Measurements from ENCODE around the gene TSPAN10.

Gene TSPAN10

DNA sequence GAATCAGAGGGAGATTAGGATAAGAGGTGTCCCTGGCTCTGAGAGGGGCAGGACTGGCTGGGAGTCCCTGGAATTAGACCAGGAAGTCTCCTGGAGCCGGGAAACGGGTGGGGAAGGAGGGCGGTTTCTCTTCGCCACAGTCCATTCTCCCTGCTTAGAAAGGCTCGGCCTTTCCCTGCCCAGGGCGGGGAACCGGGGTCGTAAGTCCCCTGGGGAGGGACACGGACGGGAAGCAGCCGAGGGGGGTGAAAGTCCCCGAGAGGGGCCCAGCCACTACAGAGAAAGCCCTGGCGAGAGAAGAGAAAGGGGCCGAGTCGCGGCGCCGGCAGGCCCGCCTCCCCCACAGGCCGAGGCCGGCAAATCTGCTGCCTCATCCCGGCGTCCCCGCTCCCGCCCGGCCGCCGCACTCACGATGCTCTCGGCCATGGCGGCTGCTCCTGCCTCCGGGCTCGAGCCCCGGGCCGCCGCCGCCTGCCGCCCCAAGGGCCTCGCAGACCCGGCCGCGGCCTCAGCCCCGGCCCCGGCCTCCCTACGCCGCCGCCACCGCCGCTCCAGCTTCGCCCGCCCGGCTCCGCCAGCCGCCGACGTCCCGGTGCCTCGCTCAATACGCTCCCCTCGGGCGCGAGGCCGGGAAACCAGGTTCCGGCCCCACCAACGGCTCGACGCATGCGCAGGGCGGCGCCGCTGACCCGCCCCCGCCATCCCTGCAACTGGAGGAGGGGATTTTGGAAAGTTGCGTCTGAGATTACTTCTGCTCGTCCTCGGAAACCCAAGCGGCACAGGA lies at the start of gene TSPAN10, which contains the start of gene NPLOC4:
TSPAN10 (plus strand) TSS at position 692 of the 784 bp plus-strand sequence. CDS start 5,217 bp downstream, outside the sequence.
NPLOC4 (minus strand) TSS at position 608 of the 784 bp plus-strand sequence; CDS start at position 426, 182 bp downstream.
- H3K9ac ChIP-seq (ENCODE audit: low read depth in 1 of 2, low read length in 2 of 2) = peak within 1 kb of the TSS; percentile 76 to 84
- peak within 1 kb of the TSS; percentile 82 to 83 for H3K27ac ChIP-seq (ENCODE audit: low read depth in 2 of 2, low read length in 2 of 2)
- peaks cover 10 to 11% of the 10 kb centered on the region in 2 donors for H3K4me1 ChIP-seq (ENCODE audit: control insufficient read depth in 2 of 2, insufficient read depth in 2 of 2, low read length in 2 of 2)
- H3K27me3 ChIP-seq (ENCODE audit: control insufficient read depth in 2 of 2, insufficient read depth in 2 of 2, low read length in 2 of 2) = no peaks in the 10 kb centered on the region
- no peaks in the 10 kb centered on the region for H3K9me3 ChIP-seq (ENCODE audit: control insufficient read depth in 2 of 2, low read length in 2 of 2)
- peaks cover 0 to 4% of the 10 kb centered on the region in 2 donors for H3K36me3 ChIP-seq (ENCODE audit: control insufficient read depth in 2 of 2, insufficient read depth in 2 of 2, low read length in 2 of 2)
- H3K4me3 ChIP-seq (ENCODE audit: low read length in 2 of 2) = peak within 1 kb of the TSS; percentile 80 to 96

DNA sequence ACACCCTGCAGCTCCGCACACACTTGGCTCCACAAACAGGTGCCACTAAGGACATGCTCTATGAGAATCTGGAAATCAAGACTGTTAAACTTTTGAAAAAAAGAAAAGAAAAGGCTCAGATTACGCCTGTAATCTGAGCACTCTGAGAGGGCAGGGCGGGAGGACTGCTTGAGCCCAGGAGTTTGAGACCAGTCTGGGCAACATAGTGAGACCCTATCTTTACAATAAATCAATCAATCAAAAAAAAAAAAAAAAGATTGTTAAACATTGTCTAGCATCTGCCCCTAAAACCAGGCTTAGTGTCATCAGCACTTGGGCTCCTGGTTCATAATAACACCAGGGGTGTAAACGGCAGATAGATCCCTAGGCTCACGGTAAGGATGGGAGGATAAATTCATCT lies 47.4 kb upstream of the TSPAN10 start:
- no peaks in the 10 kb centered on the region for H3K4me1 ChIP-seq (ENCODE audit: control insufficient read depth in 2 of 2, insufficient read depth in 2 of 2, low read length in 2 of 2)
- no peaks in the 10 kb centered on the region for H3K27me3 ChIP-seq (ENCODE audit: control insufficient read depth in 2 of 2, insufficient read depth in 2 of 2, low read length in 2 of 2)
- H3K9ac ChIP-seq (ENCODE audit: low read depth in 1 of 2, low read length in 2 of 2) = no peak overlapping the region
- H3K27ac ChIP-seq (ENCODE audit: low read depth in 2 of 2, low read length in 2 of 2) = no peak overlapping the region
- no peak overlapping the region for H3K4me3 ChIP-seq (ENCODE audit: low read length in 2 of 2)
- peaks cover 45 to 60% of the 10 kb centered on the region in 2 donors for H3K36me3 ChIP-seq (ENCODE audit: control insufficient read depth in 2 of 2, insufficient read depth in 2 of 2, low read length in 2 of 2)
- H3K9me3 ChIP-seq (ENCODE audit: control insufficient read depth in 2 of 2, low read length in 2 of 2) = no peaks in the 10 kb centered on the region

DNA sequence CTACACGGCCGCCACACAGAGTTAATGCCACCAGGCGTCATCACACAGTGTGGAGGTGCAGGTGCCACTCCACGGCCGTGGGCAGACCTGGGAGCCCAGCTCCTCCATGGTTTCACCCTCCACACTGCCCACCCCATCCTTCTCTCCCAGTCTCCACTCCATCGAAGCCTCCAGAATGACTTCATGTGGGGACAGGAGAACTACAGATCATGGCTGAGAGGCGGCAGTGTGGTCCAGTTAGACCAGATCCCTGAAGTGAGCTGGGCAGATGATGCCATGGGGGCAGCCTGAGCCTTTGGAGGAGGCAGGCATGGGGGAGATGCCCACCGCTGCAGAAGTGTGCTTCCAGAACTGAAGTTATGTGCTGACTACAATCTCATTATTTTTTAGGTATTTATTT lies 46.9 kb upstream of the TSPAN10 start:
- Histone ChIP-seq H3K36me3 (ENCODE audit: control insufficient read depth in 2 of 2, insufficient read depth in 2 of 2, low read length in 2 of 2) (peaks cover 45 to 60% of the 10 kb centered on the region in 2 donors), H3K27me3 (ENCODE audit: control insufficient read depth in 2 of 2, insufficient read depth in 2 of 2, low read length in 2 of 2) (no peaks in the 10 kb centered on the region), H3K9me3 (ENCODE audit: control insufficient read depth in 2 of 2, low read length in 2 of 2) (no peaks in the 10 kb centered on the region), H3K4me1 (ENCODE audit: control insufficient read depth in 2 of 2, insufficient read depth in 2 of 2, low read length in 2 of 2) (no peaks in the 10 kb centered on the region), H3K4me3 (ENCODE audit: low read length in 2 of 2) (no peak overlapping the region), H3K9ac (ENCODE audit: low read depth in 1 of 2, low read length in 2 of 2) (no peak overlapping the region), H3K27ac (ENCODE audit: low read depth in 2 of 2, low read length in 2 of 2) (no peak overlapping the region)

DNA sequence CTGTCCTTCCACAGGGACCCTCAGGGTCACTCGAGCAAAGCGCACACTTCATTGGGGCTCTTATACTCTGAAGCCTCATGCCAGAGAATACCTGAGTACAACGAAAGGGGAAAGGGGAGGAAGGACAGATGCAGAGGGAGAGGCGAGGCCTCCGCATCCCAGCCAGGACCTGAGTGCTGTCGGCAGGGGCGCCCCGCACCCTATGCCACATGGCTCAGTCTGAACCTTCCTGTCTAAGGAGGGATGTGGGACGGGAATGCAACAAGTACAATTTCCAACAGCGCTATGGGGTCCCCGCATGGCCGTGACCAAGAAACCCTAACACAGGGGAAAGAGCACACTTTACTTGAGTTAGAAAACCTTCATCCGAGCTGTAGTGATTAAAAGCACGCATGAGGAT lies 45.0 kb upstream of the TSPAN10 start:
- H3K4me1 ChIP-seq (ENCODE audit: control insufficient read depth in 2 of 2, insufficient read depth in 2 of 2, low read length in 2 of 2) = no peaks in the 10 kb centered on the region

DNA sequence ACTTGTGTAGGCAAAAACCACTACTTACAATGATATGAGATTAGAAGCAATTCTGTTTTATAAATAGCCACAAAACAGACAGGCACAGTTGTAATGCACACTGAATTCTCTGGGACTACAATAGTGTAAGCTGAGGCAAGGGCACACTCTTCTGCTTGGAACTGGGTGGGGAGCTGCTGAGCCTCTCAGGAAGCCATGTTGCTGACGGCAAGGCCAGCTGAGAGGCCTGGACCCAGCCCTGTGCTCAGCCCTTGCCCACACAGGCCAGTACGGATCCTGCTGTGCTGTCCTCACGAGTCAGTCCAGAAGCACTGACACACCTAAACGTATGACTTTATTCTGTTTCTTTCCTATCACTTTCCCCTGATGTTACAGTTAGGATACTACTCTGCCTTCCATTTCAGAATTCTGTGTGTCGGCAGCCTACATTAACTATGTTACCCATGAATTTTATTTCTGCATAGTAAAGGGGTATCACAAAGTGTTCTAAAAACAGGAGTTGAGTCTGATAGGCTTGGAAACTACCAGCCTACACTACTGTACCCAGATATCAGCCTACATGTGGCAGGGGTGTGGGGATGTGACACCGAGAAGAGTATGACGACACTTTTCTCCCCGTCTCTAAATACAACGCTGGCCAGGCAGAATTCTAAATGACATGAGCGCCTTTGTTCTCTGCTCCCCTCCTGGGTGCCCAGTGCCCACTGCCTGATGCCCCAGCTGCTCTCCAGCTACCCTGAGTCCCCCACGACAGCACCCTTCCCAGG lies 43.7 kb upstream of the TSPAN10 start:
- H3K9ac ChIP-seq (ENCODE audit: low read depth in 1 of 2, low read length in 2 of 2) = no peak overlapping the region

More for the DNA sequence above, 45.0 kb upstream of the TSPAN10 start:
- H3K9me3 ChIP-seq (ENCODE audit: control insufficient read depth in 2 of 2, low read length in 2 of 2) = no peaks in the 10 kb centered on the region
- no peak overlapping the region for H3K4me3 ChIP-seq (ENCODE audit: low read length in 2 of 2)
- H3K9ac ChIP-seq (ENCODE audit: low read depth in 1 of 2, low read length in 2 of 2) = no peak overlapping the region
- no peak overlapping the region for H3K27ac ChIP-seq (ENCODE audit: low read depth in 2 of 2, low read length in 2 of 2)
- H3K36me3 ChIP-seq (ENCODE audit: control insufficient read depth in 2 of 2, insufficient read depth in 2 of 2, low read length in 2 of 2) = peaks cover 38 to 60% of the 10 kb centered on the region in 2 donors
- no peaks in the 10 kb centered on the region for H3K27me3 ChIP-seq (ENCODE audit: control insufficient read depth in 2 of 2, insufficient read depth in 2 of 2, low read length in 2 of 2)

DNA sequence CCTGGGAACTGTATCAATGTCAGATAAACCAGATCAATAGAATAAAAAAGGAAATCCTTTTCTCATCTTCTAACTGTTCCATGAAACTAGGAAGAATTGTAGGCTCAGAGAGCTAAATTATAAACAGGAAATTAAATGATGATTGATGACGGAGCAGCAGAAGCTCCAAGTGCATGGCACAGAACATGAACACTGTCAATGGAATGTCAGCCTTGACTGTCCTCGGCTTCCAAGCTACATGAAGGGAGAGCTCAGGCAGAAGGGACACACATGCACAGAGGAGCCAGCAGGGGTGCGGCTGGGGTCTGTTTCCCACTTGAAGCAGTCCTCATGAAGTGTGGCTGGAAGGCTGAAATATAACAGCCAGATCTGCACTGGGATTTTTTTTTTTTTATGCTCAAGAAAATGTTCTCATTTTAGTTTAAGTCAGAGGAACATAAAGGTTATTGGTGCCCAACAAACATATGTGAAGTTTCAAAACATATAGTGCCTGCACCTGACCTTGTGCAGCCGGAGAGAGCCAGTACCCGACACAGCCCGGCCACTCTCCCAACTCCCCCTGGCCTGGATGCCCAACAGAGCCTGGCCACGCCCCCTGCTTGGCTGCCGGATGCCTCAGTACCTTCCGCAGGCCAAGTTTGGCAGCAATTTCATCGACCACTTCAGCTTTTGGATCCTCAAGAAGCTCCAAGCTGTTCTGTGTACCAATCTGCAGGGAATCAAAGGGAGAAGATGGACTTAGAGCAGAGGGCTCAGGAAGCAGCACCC lies 37.1 kb upstream of the TSPAN10 start:
- H3K4me1 ChIP-seq (ENCODE audit: control insufficient read depth in 2 of 2, insufficient read depth in 2 of 2, low read length in 2 of 2) = peaks cover 0 to 3% of the 10 kb centered on the region in 2 donors
- H3K4me3 ChIP-seq (ENCODE audit: low read length in 2 of 2) = no peak overlapping the region
- no peak overlapping the region for H3K27ac ChIP-seq (ENCODE audit: low read depth in 2 of 2, low read length in 2 of 2)
- H3K9ac ChIP-seq (ENCODE audit: low read depth in 1 of 2, low read length in 2 of 2) = no peak overlapping the region
- H3K27me3 ChIP-seq (ENCODE audit: control insufficient read depth in 2 of 2, insufficient read depth in 2 of 2, low read length in 2 of 2) = no peaks in the 10 kb centered on the region
- H3K36me3 ChIP-seq (ENCODE audit: control insufficient read depth in 2 of 2, insufficient read depth in 2 of 2, low read length in 2 of 2) = peaks cover 40 to 61% of the 10 kb centered on the region in 2 donors
- no peaks in the 10 kb centered on the region for H3K9me3 ChIP-seq (ENCODE audit: control insufficient read depth in 2 of 2, low read length in 2 of 2)

More for the DNA sequence above, 43.7 kb upstream of the TSPAN10 start:
- Histone ChIP-seq H3K36me3 (ENCODE audit: control insufficient read depth in 2 of 2, insufficient read depth in 2 of 2, low read length in 2 of 2) (peaks cover 36 to 61% of the 10 kb centered on the region in 2 donors), H3K9me3 (ENCODE audit: control insufficient read depth in 2 of 2, low read length in 2 of 2) (no peaks in the 10 kb centered on the region), H3K4me3 (ENCODE audit: low read length in 2 of 2) (no peak overlapping the region), H3K27ac (ENCODE audit: low read depth in 2 of 2, low read length in 2 of 2) (no peak overlapping the region), H3K4me1 (ENCODE audit: control insufficient read depth in 2 of 2, insufficient read depth in 2 of 2, low read length in 2 of 2) (no peaks in the 10 kb centered on the region), H3K27me3 (ENCODE audit: control insufficient read depth in 2 of 2, insufficient read depth in 2 of 2, low read length in 2 of 2) (no peaks in the 10 kb centered on the region)

DNA sequence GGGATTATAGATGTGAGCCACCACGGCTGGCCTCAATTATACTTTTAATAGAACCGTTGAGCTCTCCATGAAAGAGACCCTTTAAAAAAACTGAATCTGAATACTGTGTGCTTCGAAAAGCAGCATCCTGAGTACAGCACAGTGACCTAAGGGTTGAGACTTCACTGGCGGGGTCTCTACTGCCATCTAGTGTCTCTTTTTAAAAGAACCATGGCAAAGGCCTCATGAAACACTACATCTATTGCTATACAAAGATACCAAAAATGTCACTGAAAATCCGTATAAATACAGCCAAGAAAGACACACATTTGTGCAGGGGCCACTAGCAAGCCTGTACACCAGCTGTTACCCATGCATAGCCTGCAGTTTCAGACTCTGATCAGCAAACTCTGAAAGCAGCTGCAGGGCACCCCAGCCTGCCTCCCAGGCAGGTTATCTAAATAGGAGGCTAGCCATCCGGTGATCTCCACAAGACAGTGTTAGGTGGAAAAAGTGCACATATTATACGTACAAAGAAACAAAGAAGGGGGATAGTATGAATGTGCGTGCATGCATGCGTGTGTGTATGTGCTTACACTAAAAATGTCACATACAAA lies 35.4 kb upstream of the TSPAN10 start:
- no peaks in the 10 kb centered on the region for H3K9me3 ChIP-seq (ENCODE audit: control insufficient read depth in 2 of 2, low read length in 2 of 2)
- no peak overlapping the region for H3K4me3 ChIP-seq (ENCODE audit: low read length in 2 of 2)

DNA sequence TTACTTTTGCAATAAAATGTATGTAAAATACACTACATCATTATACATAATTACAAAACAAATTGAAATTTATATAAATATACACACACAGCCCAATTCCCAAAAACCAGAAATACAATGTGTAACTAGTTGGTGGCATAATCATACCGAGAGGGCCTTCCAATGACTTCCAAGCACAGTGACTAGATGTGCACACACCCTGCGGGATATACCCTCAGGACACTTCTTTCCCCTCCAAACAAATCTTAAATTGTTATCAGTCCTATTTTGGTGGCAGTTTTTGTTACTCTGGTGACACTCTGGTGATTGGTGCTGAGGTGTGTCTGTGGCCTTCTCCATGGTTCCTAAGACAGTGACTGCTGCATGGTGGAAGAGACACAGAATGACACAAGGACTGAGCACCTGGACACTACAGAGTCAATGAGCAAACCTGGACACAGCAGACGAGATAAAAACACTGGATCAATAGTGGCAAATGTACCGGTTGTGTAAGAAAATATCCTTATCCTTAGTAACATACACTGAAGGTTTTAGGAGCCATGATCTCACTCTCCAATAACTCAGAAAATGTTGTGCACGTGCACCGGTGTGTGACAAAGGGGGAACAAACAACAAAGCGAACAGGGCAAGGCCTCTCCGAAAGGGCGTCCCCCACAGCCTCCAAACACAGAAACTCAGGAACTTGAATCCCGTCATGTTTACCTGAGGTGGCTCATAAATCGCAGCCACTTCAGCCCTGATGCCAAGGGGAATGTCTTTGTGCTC lies 33.0 kb upstream of the TSPAN10 start:
- Histone ChIP-seq H3K9ac (ENCODE audit: low read depth in 1 of 2, low read length in 2 of 2) (no peak overlapping the region), H3K36me3 (ENCODE audit: control insufficient read depth in 2 of 2, insufficient read depth in 2 of 2, low read length in 2 of 2) (peaks cover 45 to 66% of the 10 kb centered on the region in 2 donors), H3K27me3 (ENCODE audit: control insufficient read depth in 2 of 2, insufficient read depth in 2 of 2, low read length in 2 of 2) (no peaks in the 10 kb centered on the region), H3K4me3 (ENCODE audit: low read length in 2 of 2) (no peak overlapping the region), H3K27ac (ENCODE audit: low read depth in 2 of 2, low read length in 2 of 2) (no peak overlapping the region), H3K9me3 (ENCODE audit: control insufficient read depth in 2 of 2, low read length in 2 of 2) (no peaks in the 10 kb centered on the region), H3K4me1 (ENCODE audit: control insufficient read depth in 2 of 2, insufficient read depth in 2 of 2, low read length in 2 of 2) (no peaks in the 10 kb centered on the region)

More for the DNA sequence above, 35.4 kb upstream of the TSPAN10 start:
- H3K9ac ChIP-seq (ENCODE audit: low read depth in 1 of 2, low read length in 2 of 2) = no peak overlapping the region
- H3K27ac ChIP-seq (ENCODE audit: low read depth in 2 of 2, low read length in 2 of 2) = no peak overlapping the region
- H3K27me3 ChIP-seq (ENCODE audit: control insufficient read depth in 2 of 2, insufficient read depth in 2 of 2, low read length in 2 of 2) = no peaks in the 10 kb centered on the region
- H3K4me1 ChIP-seq (ENCODE audit: control insufficient read depth in 2 of 2, insufficient read depth in 2 of 2, low read length in 2 of 2) = peaks cover 0 to 3% of the 10 kb centered on the region in 2 donors
- peaks cover 41 to 60% of the 10 kb centered on the region in 2 donors for H3K36me3 ChIP-seq (ENCODE audit: control insufficient read depth in 2 of 2, insufficient read depth in 2 of 2, low read length in 2 of 2)

DNA sequence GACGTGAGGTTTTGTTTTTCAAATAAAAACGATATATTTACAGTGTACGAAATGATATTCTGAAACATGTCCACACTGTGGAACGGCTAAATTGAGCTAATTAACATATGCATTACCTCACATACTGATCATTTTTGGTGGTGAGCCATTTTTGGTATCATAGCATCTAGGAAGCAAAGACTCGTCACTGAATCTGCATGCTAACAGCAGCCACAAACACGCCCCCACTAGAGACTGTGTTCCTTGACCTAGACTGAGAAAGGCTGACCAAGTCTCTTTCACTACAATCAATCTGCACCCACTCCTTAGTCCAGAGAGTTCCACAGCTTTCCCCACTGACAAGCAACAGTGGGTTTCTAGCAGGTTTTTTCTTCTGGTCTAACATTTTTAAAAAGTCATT lies 29.6 kb upstream of the TSPAN10 start:
- no peak overlapping the region for H3K4me3 ChIP-seq (ENCODE audit: low read length in 2 of 2)
- H3K27me3 ChIP-seq (ENCODE audit: control insufficient read depth in 2 of 2, insufficient read depth in 2 of 2, low read length in 2 of 2) = no peaks in the 10 kb centered on the region
- H3K9me3 ChIP-seq (ENCODE audit: control insufficient read depth in 2 of 2, low read length in 2 of 2) = no peaks in the 10 kb centered on the region
- no peak overlapping the region for H3K9ac ChIP-seq (ENCODE audit: low read depth in 1 of 2, low read length in 2 of 2)
- no peaks in the 10 kb centered on the region for H3K4me1 ChIP-seq (ENCODE audit: control insufficient read depth in 2 of 2, insufficient read depth in 2 of 2, low read length in 2 of 2)
- no peak overlapping the region for H3K27ac ChIP-seq (ENCODE audit: low read depth in 2 of 2, low read length in 2 of 2)
- peaks cover 44 to 67% of the 10 kb centered on the region in 2 donors for H3K36me3 ChIP-seq (ENCODE audit: control insufficient read depth in 2 of 2, insufficient read depth in 2 of 2, low read length in 2 of 2)
